ENCODE measurements around the gene KCNQ1OT1.

DNA sequence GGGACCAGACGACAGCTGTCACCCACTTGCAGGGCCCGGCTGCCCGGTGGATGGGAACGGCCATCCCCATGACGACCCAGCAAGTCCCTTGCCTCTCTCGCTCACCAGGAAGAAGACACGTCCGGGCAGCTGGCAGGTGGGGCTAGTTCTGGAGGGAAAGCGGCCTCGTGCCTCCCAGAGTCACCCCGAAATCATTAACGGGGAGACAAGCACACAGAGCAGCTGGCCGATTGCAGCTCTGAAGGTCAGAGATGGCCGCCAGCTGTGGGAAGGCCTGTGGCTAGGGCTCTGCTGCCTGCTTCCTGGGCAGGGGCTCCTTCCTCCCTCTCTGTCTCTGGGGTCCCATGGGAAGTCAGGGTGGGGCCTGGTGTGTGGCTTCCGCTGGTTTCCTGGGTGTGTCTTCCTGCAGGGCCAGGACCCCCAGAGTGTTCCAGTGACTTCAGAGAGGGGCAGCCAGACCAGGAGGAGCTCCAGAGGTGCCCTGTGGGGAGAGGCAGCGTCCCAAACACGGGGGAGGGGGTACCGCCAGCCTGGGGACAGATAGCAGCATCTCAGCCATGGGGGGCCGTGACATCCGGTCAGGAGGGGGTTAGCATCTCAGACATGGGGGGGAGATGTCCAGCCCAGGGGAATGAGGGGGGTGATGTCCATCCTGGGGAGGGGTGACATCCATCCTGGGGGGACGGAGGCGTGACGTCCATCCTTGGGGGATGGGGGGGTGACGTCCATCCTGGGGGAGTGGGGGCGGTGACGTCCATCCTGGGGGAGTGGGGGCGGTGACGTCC lies 140.1 kb downstream of the KCNQ1OT1 start:
- TF ChIP-seq, protein P1, sequence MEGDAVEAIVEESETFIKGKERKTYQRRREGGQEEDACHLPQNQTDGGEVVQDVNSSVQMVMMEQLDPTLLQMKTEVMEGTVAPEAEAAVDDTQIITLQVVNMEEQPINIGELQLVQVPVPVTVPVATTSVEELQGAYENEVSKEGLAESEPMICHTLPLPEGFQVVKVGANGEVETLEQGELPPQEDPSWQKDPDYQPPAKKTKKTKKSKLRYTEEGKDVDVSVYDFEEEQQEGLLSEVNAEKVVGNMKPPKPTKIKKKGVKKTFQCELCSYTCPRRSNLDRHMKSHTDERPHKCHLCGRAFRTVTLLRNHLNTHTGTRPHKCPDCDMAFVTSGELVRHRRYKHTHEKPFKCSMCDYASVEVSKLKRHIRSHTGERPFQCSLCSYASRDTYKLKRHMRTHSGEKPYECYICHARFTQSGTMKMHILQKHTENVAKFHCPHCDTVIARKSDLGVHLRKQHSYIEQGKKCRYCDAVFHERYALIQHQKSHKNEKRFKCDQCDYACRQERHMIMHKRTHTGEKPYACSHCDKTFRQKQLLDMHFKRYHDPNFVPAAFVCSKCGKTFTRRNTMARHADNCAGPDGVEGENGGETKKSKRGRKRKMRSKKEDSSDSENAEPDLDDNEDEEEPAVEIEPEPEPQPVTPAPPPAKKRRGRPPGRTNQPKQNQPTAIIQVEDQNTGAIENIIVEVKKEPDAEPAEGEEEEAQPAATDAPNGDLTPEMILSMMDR (IDR thresholded peaks at IDR 0.05 in 2 of 3, conservative IDR thresholded peaks at IDR 0.05 in 1 of 3; ENCODE audit: insufficient read depth in 2 of 3, low read depth in 1 of 3, low read length in 3 of 3) = no peak
- TF ChIP-seq, protein P2, sequence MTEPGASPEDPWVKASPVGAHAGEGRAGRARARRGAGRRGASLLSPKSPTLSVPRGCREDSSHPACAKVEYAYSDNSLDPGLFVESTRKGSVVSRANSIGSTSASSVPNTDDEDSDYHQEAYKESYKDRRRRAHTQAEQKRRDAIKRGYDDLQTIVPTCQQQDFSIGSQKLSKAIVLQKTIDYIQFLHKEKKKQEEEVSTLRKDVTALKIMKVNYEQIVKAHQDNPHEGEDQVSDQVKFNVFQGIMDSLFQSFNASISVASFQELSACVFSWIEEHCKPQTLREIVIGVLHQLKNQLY (CRISPR knock-in tag; conservative IDR thresholded peaks at IDR 0.05) = no peak
- TF ChIP-seq TEAD4 (IDR thresholded peaks at IDR 0.05; ENCODE audit: low read length) (no peak), TEAD4 (CRISPR knock-in tag; IDR thresholded peaks at IDR 0.05; ENCODE audit: borderline replicate concordance) (no peak), PHF8 (IDR thresholded peaks at IDR 0.05; ENCODE audit: borderline replicate concordance, low read length) (no peak), PHB2 (IDR thresholded peaks at IDR 0.05; ENCODE audit: low read depth) (no peak), TCF7 (IDR thresholded peaks at IDR 0.05; ENCODE audit: borderline replicate concordance) (no peak), CEBPB (tag; IDR thresholded peaks at IDR 0.05) (no peak), EZH2 (IDR thresholded peaks at IDR 0.05; ENCODE audit: borderline replicate concordance, low read depth, low read length) (no peak), KDM1A (IDR thresholded peaks at IDR 0.05) (no peak)
- TF ChIP-seq, protein P3, sequence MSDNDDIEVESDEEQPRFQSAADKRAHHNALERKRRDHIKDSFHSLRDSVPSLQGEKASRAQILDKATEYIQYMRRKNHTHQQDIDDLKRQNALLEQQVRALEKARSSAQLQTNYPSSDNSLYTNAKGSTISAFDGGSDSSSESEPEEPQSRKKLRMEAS (CRISPR knock-in tag; IDR thresholded peaks at IDR 0.05) = no peak
- TF ChIP-seq, protein P4, sequence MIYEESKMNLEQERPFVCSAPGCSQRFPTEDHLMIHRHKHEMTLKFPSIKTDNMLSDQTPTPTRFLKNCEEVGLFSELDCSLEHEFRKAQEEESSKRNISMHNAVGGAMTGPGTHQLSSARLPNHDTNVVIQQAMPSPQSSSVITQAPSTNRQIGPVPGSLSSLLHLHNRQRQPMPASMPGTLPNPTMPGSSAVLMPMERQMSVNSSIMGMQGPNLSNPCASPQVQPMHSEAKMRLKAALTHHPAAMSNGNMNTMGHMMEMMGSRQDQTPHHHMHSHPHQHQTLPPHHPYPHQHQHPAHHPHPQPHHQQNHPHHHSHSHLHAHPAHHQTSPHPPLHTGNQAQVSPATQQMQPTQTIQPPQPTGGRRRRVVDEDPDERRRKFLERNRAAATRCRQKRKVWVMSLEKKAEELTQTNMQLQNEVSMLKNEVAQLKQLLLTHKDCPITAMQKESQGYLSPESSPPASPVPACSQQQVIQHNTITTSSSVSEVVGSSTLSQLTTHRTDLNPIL (CRISPR knock-in tag; IDR thresholded peaks at IDR 0.05) = no peak
